Measurements from ENCODE around the gene PLEKHG2. TPM values are rescaled to one million over a fixed set of nuclear protein-coding genes. Genes with fewer than 3 reads are reported as not detected.

The PLEKHG2 gene
- total and polyA plus RNA-seq, 9 of the 15 experiments (the other 6 are each of a cell fraction or from before 2014, with no cell fraction given), result 0.98 to 45.7 (median 9.8) TPM

DNA sequence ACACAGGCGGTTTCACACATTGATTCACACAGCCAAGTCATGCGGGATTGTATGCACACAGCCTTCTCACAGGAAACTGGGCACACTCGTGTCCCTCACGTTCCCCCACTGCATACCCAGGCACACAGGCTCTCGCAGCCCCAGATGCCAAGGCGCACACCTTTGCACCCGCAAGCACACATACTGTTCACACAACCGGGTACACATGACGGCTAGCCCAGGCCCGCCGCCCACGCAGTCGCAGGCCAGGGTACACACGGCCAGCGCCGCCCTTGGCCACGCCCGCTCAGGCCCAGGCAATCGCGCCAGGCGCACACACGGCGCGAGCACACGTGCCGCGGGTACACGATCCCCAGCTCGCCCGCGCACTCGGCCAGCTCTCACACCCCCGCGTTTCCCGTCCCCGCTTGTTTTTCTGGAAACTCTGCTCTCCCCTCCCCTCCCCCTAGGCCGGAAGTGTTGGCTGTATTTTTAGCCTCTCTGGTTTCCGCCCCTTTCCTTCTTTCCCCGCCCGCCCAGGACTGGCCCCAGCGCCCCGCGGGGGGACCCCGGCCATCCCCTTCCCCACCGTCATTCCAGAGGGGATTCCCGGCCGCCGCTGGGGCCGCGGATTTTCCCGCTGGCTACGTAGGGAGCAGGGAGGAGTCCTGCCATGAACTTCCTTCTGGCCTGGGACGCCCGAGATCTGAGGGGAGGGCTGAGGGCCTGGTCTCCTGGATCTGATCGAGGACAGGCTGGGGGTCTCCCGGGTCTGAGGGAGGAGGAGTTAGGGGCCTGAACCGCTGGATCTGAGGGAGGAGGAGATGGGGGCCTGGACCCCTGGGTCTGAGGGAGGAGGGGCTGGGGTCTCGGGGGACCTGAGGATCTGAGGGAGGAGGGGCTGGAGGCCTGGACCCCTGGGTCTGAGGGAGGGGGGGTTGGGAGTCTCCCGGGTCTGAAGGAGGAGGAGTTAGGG is 9.8 kb upstream of the PLEKHG2 start (continued):
- no peak for TF ChIP-seq CEBPB (tag; IDR thresholded peaks at IDR 0.05)
- no peak for TF ChIP-seq ZNF134 (CRISPR knock-in tag; conservative IDR thresholded peaks at IDR 0.05)
- no peak for TF ChIP-seq POLR3A (IDR thresholded peaks at IDR 0.05; ENCODE audit: borderline replicate concordance, extremely low read depth, insufficient read depth, insufficient read length)
- peak; percentile 97 for TF ChIP-seq CXXC5 (CRISPR knock-in tag; IDR thresholded peaks at IDR 0.05)
- 0 out of 2 replicates have a peak, but pooled peaks have one; percentile 41 for TF ChIP-seq RAD51 (IDR thresholded peaks at IDR 0.05; ENCODE audit: borderline replicate concordance, low read depth)
- TF ChIP-seq, protein P1, sequence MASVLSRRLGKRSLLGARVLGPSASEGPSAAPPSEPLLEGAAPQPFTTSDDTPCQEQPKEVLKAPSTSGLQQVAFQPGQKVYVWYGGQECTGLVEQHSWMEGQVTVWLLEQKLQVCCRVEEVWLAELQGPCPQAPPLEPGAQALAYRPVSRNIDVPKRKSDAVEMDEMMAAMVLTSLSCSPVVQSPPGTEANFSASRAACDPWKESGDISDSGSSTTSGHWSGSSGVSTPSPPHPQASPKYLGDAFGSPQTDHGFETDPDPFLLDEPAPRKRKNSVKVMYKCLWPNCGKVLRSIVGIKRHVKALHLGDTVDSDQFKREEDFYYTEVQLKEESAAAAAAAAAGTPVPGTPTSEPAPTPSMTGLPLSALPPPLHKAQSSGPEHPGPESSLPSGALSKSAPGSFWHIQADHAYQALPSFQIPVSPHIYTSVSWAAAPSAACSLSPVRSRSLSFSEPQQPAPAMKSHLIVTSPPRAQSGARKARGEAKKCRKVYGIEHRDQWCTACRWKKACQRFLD (CRISPR knock-in tag; IDR thresholded peaks at IDR 0.05), result no peak
- TF ChIP-seq, protein P2, sequence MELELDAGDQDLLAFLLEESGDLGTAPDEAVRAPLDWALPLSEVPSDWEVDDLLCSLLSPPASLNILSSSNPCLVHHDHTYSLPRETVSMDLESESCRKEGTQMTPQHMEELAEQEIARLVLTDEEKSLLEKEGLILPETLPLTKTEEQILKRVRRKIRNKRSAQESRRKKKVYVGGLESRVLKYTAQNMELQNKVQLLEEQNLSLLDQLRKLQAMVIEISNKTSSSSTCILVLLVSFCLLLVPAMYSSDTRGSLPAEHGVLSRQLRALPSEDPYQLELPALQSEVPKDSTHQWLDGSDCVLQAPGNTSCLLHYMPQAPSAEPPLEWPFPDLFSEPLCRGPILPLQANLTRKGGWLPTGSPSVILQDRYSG (tag; conservative IDR thresholded peaks at IDR 0.05; ENCODE audit: low read depth), result no peak
- TF ChIP-seq BMI1 (IDR thresholded peaks at IDR 0.05; ENCODE audit: low read length), result no peak
- 0 out of 2 replicates have a peak, but pooled peaks have one; percentile 41 for TF ChIP-seq RHOXF2B (CRISPR knock-in tag; conservative IDR thresholded peaks at IDR 0.05)
- TF ChIP-seq DDX20 (tag; IDR thresholded peaks at IDR 0.05; ENCODE audit: low read depth), result no peak
- TF ChIP-seq NFIC (IDR thresholded peaks at IDR 0.05), result peak; percentile 37
- TF ChIP-seq STAG1 (CRISPR knock-in tag; IDR thresholded peaks at IDR 0.05; ENCODE audit: borderline replicate concordance), result no peak
- TF ChIP-seq SMC3 (conservative IDR thresholded peaks at IDR 0.05; ENCODE audit: insufficient read depth, low read depth, low read length), result 0 out of 2 replicates have a peak, but pooled peaks have one; percentile 9
- TF ChIP-seq DIDO1 (tag; IDR thresholded peaks at IDR 0.05; ENCODE audit: low read depth), result no peak
- peak; percentile 30 for TF ChIP-seq POLR2B (IDR thresholded peaks at IDR 0.05; ENCODE audit: low read depth, partially characterized antibody)
- no peak for TF ChIP-seq ZNF146 (CRISPR knock-in tag; IDR thresholded peaks at IDR 0.05; ENCODE audit: unreplicated experiment)
- no peak for TF ChIP-seq TGIF2 (CRISPR knock-in tag; IDR thresholded peaks at IDR 0.05)
- TF ChIP-seq ARID1B (IDR thresholded peaks at IDR 0.05), result peak; percentile 67
- TF ChIP-seq, protein P3, sequence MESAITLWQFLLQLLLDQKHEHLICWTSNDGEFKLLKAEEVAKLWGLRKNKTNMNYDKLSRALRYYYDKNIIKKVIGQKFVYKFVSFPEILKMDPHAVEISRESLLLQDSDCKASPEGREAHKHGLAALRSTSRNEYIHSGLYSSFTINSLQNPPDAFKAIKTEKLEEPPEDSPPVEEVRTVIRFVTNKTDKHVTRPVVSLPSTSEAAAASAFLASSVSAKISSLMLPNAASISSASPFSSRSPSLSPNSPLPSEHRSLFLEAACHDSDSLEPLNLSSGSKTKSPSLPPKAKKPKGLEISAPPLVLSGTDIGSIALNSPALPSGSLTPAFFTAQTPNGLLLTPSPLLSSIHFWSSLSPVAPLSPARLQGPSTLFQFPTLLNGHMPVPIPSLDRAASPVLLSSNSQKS (CRISPR knock-in tag; IDR thresholded peaks at IDR 0.05), result no peak
- no peak; the same call in 1 of the 2 replicates for TF ChIP-seq FOSL1 (tag; conservative IDR thresholded peaks at IDR 0.05)
- TF ChIP-seq, protein P4, sequence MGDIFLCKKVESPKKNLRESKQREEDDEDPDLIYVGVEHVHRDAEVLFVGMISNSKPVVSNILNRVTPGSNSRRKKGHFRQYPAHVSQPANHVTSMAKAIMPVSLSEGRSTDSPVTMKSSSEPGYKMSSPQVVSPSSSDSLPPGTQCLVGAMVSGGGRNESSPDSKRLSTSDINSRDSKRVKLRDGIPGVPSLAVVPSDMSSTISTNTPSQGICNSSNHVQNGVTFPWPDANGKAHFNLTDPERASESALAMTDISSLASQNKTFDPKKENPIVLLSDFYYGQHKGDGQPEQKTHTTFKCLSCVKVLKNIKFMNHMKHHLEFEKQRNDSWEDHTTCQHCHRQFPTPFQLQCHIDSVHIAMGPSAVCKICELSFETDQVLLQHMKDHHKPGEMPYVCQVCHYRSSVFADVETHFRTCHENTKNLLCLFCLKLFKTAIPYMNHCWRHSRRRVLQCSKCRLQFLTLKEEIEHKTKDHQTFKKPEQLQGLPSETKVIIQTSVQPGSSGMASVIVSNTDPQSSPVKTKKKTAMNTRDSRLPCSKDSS (IDR thresholded peaks at IDR 0.05; ENCODE audit: low read depth, partially characterized antibody), result no peak
- TF ChIP-seq IRF2 (CRISPR knock-in tag; IDR thresholded peaks at IDR 0.05), result no peak
- TF ChIP-seq DPF2 (IDR thresholded peaks at IDR 0.05), result peak; percentile 62
